Measurements from ENCODE around the gene MEGF11. TPM values are rescaled to one million over a fixed set of nuclear protein-coding genes. Genes with fewer than 3 reads are reported as not detected.

MEGF11 gene
- total RNA-seq, 2 donors from 2014 or later: not detected

- Histone ChIP-seq H3K27ac (no peak overlapping the region), H3K27me3 (replicated peaks; ENCODE audit: insufficient read depth) (no peaks in the 10 kb centered on the region), H3K4me3 (no peak overlapping the region), H3K4me1 (replicated peaks) (no peaks in the 10 kb centered on the region), H3K9me3 (no peaks in the 10 kb centered on the region), H3K36me3 (no peaks in the 10 kb centered on the region)
- no peak for DNase-seq (ENCODE audit: low spot score)
- TF ChIP-seq CTCF (IDR thresholded peaks at IDR 0.05) (no peak), POLR2AphosphoS5 (IDR thresholded peaks at IDR 0.05) (no peak), POLR2A (IDR thresholded peaks at IDR 0.05) (no peak)
- 76% methylated on average over 6 of the region's 6 CpGs for WGBS
- intact Hi-C loops (cut with DNase I): no loop called here
Measured at GRCh38 chr15:66224946-66225345, 28.6 kb downstream of the MEGF11 start.

- no peaks in the 10 kb centered on the region for H3K9me3 ChIP-seq
- no peak overlapping the region for H3K4me3 ChIP-seq
- DNase-seq (ENCODE audit: low spot score): no peak
- 73% methylated on average over 11 of the region's 11 CpGs for WGBS
- intact Hi-C loops (cut with DNase I): no loop called here
- H3K27ac ChIP-seq: no peak overlapping the region
- no peaks in the 10 kb centered on the region for H3K36me3 ChIP-seq
- no peaks in the 10 kb centered on the region for H3K27me3 ChIP-seq (replicated peaks; ENCODE audit: insufficient read depth)
- TF ChIP-seq POLR2A (IDR thresholded peaks at IDR 0.05): no peak
- no peak for TF ChIP-seq POLR2AphosphoS5 (IDR thresholded peaks at IDR 0.05)
- no peak for TF ChIP-seq CTCF (IDR thresholded peaks at IDR 0.05)
- H3K4me1 ChIP-seq (replicated peaks): no peaks in the 10 kb centered on the region
Measured at GRCh38 chr15:66222273-66223198, 31.0 kb downstream of the MEGF11 start.

DNA sequence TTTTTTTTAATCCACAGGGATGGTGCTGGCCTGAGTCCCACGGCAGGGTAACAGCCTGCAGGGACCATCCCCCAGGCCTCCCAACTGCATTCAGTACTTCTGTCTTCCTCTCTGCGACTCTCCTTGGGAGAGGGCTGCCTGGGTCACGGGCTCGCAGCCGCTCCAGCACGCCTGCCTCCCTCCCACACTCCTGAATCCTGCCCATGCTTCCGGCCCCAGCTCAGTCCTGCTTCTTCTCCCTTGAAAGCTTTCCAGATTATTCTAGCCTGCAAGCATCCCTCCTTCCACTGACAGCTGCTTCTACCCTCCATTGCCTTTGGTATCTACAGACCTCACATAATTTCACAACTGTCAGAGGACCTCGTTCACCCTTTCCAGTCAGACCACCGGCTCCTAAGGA lies 32.4 kb downstream of the MEGF11 start:
- intact Hi-C loops (cut with DNase I): no loop called here
- WGBS: 40% methylated on average over 9 of the region's 9 CpGs
- no peak for DNase-seq (ENCODE audit: low spot score)
- Histone ChIP-seq H3K27me3 (replicated peaks; ENCODE audit: insufficient read depth) (no peaks in the 10 kb centered on the region), H3K9me3 (no peaks in the 10 kb centered on the region), H3K27ac (no peak overlapping the region), H3K4me3 (no peak overlapping the region), H3K4me1 (replicated peaks) (no peaks in the 10 kb centered on the region), H3K36me3 (no peaks in the 10 kb centered on the region)
- TF ChIP-seq POLR2AphosphoS5 (IDR thresholded peaks at IDR 0.05): no peak
- TF ChIP-seq CTCF (IDR thresholded peaks at IDR 0.05): no peak
- no peak for TF ChIP-seq POLR2A (IDR thresholded peaks at IDR 0.05)

DNA sequence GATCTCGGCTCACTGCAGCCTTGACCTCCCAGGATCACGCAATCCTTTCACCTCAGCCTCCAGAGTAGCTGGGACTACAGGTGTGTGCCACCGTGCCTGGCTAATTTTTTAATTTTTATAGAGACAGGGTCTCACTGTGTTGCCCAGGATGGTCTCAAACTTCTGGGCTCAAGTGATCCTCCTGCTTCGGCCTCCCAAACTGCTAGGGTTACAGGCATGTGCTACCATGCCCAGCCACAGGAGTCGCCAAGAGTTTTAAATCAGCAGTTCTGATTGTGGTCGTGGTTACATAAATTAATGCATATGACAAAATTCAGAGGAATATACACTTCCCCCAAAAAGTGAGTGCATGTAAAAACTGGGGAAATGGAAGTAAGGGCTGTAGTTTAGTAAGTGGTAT lies 32.9 kb downstream of the MEGF11 start:
- Histone ChIP-seq H3K4me1 (replicated peaks) (no peaks in the 10 kb centered on the region), H3K27ac (no peak overlapping the region), H3K36me3 (no peaks in the 10 kb centered on the region), H3K27me3 (replicated peaks; ENCODE audit: insufficient read depth) (no peaks in the 10 kb centered on the region), H3K4me3 (no peak overlapping the region), H3K9me3 (no peaks in the 10 kb centered on the region)
- intact Hi-C loops (cut with DNase I): no loop called here
- WGBS: 90% methylated on average over 6 of the region's 6 CpGs
- DNase-seq (ENCODE audit: low spot score): no peak
- TF ChIP-seq POLR2A (IDR thresholded peaks at IDR 0.05) (no peak), POLR2AphosphoS5 (IDR thresholded peaks at IDR 0.05) (no peak), CTCF (IDR thresholded peaks at IDR 0.05) (no peak)

- no peak overlapping the region for H3K4me3 ChIP-seq
- H3K36me3 ChIP-seq: no peaks in the 10 kb centered on the region
- no peak for DNase-seq (ENCODE audit: low spot score)
- H3K4me1 ChIP-seq (replicated peaks): no peaks in the 10 kb centered on the region
- H3K9me3 ChIP-seq: no peaks in the 10 kb centered on the region
- no peak overlapping the region for H3K27ac ChIP-seq
- no peaks in the 10 kb centered on the region for H3K27me3 ChIP-seq (replicated peaks; ENCODE audit: insufficient read depth)
- TF ChIP-seq POLR2AphosphoS5 (IDR thresholded peaks at IDR 0.05) (no peak), CTCF (IDR thresholded peaks at IDR 0.05) (no peak), POLR2A (IDR thresholded peaks at IDR 0.05) (no peak)
- intact Hi-C loops (cut with DNase I): no loop called here
- 69% methylated on average over 2 of the region's 2 CpGs for WGBS
Measured at GRCh38 chr15:66219339-66219738, 34.2 kb downstream of the MEGF11 start.
